GM18873 (cell line): ENCODE results near the gene TRMT10B.
"Not testable (repeated sequence)": the region's sequence is repeated elsewhere in the genome, so short reads cannot be mapped to it uniquely, and the experiment has no call there.

ENCODE experiments used
- ATAC-seq: cut with Tn5 transposase; IDR thresholded peaks from one replicate; pipeline ENCODE4 v1.9.1; 2021; ENCODE audit warnings: mild to moderate bottlenecking, moderate library complexity, moderate number of reproducible peaks; ENCODE audit not compliant: unreplicated experiment, low FRiP score

The TRMT10B gene

GRCh38 chr9:37796232-37796631 is 42.6 kb downstream of the TRMT10B start:
- ATAC-seq, result no peak

- no peak for ATAC-seq
These were observed 45.1 kb downstream of the TRMT10B start for GRCh38 chr9:37798677-37799076.

DNA sequence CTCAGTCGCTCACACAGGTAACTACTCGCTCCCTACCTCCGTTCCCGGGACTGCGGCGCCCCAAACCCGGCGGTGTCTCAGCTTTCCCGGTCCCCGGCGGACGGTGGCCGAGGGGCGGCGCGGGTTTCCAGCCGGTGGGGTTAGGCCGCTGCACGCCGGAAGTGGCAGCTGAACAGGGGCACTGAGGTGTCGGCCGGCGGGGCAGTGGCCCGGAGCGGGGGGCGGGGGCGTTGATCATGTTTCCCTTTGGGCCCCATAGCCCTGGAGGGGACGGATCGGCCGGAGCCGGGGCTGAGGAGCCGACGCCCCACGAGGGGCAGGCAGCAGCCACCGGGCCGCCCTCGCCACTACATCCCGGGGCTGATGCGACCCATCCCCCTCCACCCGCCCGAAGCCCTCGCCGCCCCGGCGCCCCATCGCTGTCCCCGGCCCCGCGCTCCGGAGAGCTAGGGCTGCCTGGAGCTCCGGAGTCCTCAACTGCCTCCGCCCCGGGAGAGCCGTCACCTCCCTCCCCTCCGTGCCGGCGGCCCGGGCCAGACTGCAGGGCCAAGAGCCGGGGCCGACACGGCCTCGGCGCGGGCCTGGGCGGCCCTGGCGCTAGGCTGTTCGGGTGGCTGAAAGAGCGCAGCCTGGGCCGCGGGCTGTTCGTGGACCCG is 47.2 kb downstream of the TRMT10B start, which contains the start of gene DCAF10:
Gene DCAF10, plus strand, starts transcription at position 167 of the 656 bp plus-strand sequence. Its CDS starts 70 bp downstream, at position 237.
- peak; percentile 59 for ATAC-seq

DNA sequence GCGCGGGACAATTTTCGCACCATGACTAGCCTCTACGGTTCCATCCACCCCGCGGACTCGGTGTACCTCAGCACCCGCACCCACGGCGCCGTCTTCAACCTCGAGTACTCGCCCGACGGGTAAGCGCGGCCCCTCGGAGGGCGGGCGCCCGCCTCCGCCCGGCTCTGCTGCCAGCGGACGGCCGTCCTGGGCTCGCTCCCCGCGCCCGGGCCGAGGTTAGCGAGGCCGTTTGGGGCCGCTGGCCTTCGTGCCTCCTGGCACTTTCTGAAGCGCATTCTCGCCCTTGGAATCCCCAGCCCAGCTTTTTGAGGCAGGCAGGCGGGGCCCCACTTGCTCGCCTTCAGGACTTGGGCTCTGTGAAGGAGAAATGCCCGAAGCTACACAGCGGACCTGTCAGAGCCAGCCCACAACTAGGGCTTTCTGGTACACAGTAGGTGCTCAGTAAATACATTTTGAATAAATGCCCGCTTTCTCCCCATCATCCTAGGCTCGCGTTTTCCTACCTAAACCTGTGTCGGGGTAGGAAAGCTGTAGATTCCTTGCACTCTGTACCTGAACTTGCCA is 47.8 kb downstream of the TRMT10B start:
- ATAC-seq, result peak; percentile 24

DNA sequence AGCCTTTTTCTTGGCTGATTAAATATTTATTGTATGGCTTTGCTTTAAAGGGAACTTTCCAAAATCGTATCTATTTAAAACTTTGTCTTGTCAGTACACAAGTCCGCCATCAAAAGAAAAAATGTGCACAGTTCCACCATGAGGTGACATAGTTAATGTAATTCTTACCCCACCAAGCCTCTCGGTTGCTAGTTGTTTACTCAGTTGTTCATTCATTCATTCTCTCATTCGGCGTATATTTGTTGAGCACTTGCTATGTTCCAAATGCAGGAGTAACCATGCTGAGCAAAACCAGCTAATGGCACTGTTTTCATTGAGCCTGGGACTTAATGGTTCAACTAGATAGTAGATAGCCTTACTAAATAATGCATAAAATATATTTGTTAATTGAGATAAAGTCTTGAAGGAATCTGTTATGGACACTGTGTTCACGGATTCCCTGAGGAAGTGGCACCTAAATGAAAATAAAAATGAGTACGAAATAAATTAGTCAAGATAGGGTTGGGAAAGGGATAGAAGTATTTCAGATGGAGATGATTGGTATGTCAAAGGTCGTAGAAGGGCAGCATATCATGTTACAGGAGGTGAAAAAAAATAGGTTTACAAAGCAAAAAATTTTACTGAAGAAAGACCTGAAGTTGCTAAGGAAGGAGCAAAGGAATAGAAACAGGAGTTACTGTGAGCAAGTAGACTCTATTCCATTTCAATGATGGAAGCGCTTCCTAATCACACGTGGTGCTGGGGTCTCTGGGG is 48.5 kb downstream of the TRMT10B start:
- no peak for ATAC-seq

GRCh38 chr9:37806271-37806670 is 52.7 kb downstream of the TRMT10B start:
- ATAC-seq, result no peak

- ATAC-seq, result not testable (repeated sequence)
These were observed 56.1 kb downstream of the TRMT10B start for GRCh38 chr9:37809676-37810075.

DNA sequence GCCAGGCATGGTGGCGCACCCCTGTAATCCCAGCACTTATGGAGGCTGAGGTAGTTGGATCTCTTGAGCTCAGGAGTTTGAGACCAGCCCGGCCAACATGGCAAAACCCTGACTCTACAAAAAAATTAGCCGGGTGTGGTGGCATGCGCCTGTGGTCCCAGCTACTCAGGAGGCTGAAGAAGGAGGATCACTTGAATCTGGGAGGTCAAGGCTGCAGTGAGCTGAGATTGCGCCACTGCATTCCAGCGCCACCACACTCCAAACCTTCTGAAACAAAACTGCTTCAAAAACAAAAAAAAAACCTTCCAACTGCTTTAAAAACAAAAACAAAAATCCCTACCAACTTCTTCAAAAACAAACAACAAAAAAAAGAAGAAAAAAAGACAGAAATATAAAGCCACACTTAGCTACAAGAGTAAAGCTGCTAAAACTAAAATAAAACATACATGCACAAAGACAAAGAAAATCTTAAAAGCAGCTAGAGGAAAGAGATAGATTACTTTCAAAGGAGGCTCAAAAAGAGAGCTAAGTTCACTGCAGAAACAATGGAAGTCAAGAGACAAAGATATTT is 58.4 kb downstream of the TRMT10B start:
- ATAC-seq, result no peak

DNA sequence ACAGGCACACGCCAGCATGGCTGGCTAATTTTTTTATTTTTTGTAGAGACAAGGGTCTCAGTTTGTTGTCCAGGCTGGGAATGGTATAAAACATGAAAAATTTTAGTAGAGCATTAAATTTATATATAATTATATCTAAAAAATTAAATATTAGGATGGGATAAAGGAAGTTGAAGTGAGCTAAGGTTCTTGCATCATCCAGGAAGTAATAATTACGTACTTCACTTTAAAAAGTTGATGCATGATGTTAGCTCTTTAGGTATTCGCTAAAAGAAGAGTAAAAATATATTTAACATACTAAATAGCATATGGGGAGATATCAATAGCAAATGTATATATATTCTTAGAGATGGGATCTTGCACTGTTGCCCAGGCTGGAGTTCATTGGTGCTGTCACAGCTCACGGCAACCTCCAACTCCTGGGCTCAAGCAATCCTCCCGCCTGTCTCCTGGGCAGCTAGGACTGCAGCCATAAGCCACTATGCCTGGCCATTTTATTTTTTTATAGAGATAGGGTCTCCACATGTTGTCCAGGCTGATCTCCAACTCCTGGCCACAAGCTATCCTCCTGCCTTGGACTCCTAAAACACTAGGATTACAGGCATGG is 59.3 kb downstream of the TRMT10B start:
- no peak for ATAC-seq

GRCh38 chr9:37818849-37819248 is 65.2 kb downstream of the TRMT10B start:
- no peak for ATAC-seq

DNA sequence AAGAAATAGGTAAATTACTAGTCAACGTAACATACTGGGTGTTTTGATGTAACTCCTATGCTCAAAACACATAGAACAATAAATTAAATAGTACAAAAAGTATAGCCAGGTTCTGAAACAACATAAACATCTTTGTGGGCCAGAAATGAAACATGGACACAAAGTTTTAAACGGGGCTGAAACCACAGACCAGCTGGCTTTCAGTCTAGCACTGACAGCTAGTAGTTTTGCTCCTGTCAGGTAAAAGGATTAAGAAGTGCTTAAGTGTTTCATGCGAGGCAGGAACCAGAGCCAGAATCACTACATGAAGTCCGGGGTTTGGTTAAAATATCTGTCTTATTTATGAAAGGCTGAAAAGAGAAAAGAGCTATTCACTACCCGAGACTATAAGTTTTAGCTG is 66.5 kb downstream of the TRMT10B start:
- no peak for ATAC-seq

GRCh38 chr9:37825174-37825573 is 71.6 kb downstream of the TRMT10B start:
- ATAC-seq, result not testable (repeated sequence)

DNA sequence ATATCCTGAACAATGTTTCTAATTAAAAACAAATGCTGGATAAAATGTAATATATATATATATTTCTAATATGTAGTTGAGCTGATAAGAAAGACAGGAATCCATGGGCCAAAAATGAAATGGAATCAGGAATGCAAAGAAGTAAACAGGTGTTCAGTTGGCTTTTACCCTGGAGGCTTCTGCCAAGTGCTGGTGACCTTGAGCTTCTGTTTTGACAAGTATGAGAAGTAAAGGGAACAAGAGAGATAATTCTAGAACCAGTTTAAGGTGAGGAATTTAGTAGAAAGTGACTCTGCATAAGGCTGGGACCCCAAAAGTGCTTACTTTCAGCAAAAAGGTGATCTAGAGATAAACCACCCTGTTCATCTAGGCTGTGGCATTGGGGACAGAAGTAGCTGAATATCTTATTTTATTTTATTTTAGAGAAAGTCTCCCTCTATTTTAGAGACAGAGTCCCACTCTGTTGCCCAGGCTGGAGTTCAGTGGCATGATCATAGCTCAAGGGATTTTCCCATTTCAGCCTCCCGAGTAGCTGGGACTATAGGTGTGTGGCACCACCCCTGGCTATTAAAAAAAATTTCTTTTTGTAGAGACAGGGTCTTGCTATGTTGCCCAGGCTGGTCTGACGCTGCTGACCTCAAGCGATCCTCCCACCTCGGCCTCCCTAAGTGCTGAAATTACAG is 74.0 kb downstream of the TRMT10B start:
- ATAC-seq, result no peak
